Suprapubic skin (tissue), 3 donors: Measurements from ENCODE around the gene MRPL54.

Source experiments
- POLR2A ChIP-seq, 2 donors: fragments of 450-650 bp; IDR thresholded peaks; one replicate each; pipeline ENCODE4 v1.6.1; 2017; ENCODE audit warnings: antibody characterized with exemption in 2 of 2, mild to moderate bottlenecking in 2 of 2, moderate library complexity in 2 of 2
- TF ChIP-seq, protein P1 (sequence below), 2 donors: fragments of 200-600 bp in 1 of 2; fragments of 450-650 bp in 1 of 2; sonication (generic) in 1 of 2; IDR thresholded peaks; one replicate each; pipeline ENCODE4 v1.5.1; 2016 to 2019; ENCODE audit warnings: antibody characterized with exemption in 2 of 2, mild to moderate bottlenecking in 1 of 2, moderate library complexity in 1 of 2

DNA sequence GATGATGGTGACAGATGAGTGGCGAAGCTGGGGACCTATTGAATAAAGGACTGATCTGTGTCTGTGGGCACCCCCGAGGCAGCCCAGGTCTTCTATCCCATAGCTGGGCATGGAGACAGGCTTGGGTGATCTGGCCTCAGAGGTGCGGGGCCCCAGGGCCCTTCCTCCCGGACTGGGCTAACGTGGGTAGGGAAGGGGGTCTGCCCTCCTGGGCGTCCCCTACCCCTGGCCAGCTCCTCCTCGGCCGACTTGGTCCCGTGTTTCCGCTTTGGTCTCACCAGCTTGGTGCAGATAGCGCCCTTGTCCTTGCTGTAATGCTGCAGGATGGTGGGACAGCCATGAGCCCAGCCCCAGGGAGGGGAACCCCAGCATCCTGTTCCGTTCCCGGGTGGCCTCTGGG is 20.4 kb downstream of the MRPL54 start:
- TF ChIP-seq, protein P1, sequence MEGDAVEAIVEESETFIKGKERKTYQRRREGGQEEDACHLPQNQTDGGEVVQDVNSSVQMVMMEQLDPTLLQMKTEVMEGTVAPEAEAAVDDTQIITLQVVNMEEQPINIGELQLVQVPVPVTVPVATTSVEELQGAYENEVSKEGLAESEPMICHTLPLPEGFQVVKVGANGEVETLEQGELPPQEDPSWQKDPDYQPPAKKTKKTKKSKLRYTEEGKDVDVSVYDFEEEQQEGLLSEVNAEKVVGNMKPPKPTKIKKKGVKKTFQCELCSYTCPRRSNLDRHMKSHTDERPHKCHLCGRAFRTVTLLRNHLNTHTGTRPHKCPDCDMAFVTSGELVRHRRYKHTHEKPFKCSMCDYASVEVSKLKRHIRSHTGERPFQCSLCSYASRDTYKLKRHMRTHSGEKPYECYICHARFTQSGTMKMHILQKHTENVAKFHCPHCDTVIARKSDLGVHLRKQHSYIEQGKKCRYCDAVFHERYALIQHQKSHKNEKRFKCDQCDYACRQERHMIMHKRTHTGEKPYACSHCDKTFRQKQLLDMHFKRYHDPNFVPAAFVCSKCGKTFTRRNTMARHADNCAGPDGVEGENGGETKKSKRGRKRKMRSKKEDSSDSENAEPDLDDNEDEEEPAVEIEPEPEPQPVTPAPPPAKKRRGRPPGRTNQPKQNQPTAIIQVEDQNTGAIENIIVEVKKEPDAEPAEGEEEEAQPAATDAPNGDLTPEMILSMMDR (IDR thresholded peaks at IDR 0.05), result no peak
- TF ChIP-seq POLR2A (IDR thresholded peaks at IDR 0.05), result no peak
